WTC11 (cell line): ENCODE data around the gene MAP1B. TPM values are rescaled to one million over a fixed set of nuclear protein-coding genes. Genes with fewer than 3 reads are reported as not detected.

Experiments used
- ATAC-seq: fragments of 200-7000 bp; cut with Tn5 transposase; 2 replicates; pipeline ENCODE4 v1.10.0; 2021; ENCODE audit warnings: mild to moderate bottlenecking, moderate library complexity
- CTCF ChIA-PET: fragments of 300-600 bp; sonication (Branson Sonifier 250); formaldehyde crosslinking; loops from one replicate; lab custom pipeline; 2021; ENCODE audit warnings: antibody characterized with exemption; lab: Charles Lee
- POLR2A ChIA-PET: fragments of 350-600 bp; sonication (Branson Sonifier 250); formaldehyde crosslinking; loops from one replicate; lab custom pipeline; 2021; ENCODE audit warnings: antibody characterized with exemption; lab: Charles Lee
- DNase-seq: peaks from one replicate; pipeline ENCODE4 v3.0.0; 2021; ENCODE audit warnings: low spot score
- H3K27ac Mint-ChIP-seq: 2 replicates; pipeline ENCODE4 v1.8.0; 2021; ENCODE audit warnings: mixed read lengths
- H3K27me3 Mint-ChIP-seq: 2 replicates; pipeline ENCODE4 v1.8.0; 2021; ENCODE audit warnings: low read depth, mild to moderate bottlenecking, moderate library complexity, mixed read lengths
- H3K36me3 Mint-ChIP-seq: 2 replicates; pipeline ENCODE4 v1.8.0; 2021; ENCODE audit warnings: mixed read lengths
- H3K4me1 Mint-ChIP-seq: 2 replicates; pipeline ENCODE4 v1.8.0; 2022; ENCODE audit warnings: mixed read lengths
- H3K4me3 Mint-ChIP-seq: 2 replicates; pipeline ENCODE4 v1.8.0; 2021; ENCODE audit warnings: mild to moderate bottlenecking, moderate library complexity, mixed read lengths
- H3K9me3 Mint-ChIP-seq: 2 replicates; pipeline ENCODE4 v1.8.0; 2021; ENCODE audit warnings: mixed read lengths
- ATF1 ChIP-seq: sonication (generic); formaldehyde crosslinking; IDR thresholded peaks from 2 replicates; pipeline ENCODE4 v1.8.1; 2023; ENCODE audit warnings: mild to moderate bottlenecking, moderate library complexity, missing genetic modification reagents
- FOXJ3 ChIP-seq: sonication (generic); formaldehyde crosslinking; IDR thresholded peaks from 2 replicates; pipeline ENCODE4 v1.9.0; 2021; ENCODE audit warnings: missing genetic modification reagents, mild to moderate bottlenecking, borderline replicate concordance
- IRF2 ChIP-seq: sonication (generic); formaldehyde crosslinking; IDR thresholded peaks from 2 replicates; pipeline ENCODE4 v1.8.0; 2022; ENCODE audit warnings: low read depth, missing genetic modification reagents, borderline replicate concordance
- MXD4 ChIP-seq: fragments of 250-450 bp; sonication (Bioruptor Pico); IDR thresholded peaks from 2 replicates; pipeline ENCODE4 v1.8.0; 2021; ENCODE audit warnings: mild to moderate bottlenecking, moderate library complexity, borderline replicate concordance
- RORB ChIP-seq: fragments of 250-450 bp; sonication (Bioruptor Pico); IDR thresholded peaks from 2 replicates; pipeline ENCODE4 v1.9.0; 2021; ENCODE audit warnings: mild to moderate bottlenecking
- SMAD3 ChIP-seq: sonication (generic); formaldehyde crosslinking; IDR thresholded peaks from 2 replicates; pipeline ENCODE4 v1.8.0; 2022; ENCODE audit warnings: missing genetic modification reagents, mild to moderate bottlenecking, borderline replicate concordance
- SP1 ChIP-seq: sonication (generic); formaldehyde crosslinking; conservative IDR thresholded peaks from 2 replicates; pipeline ENCODE4 v1.8.1; 2022; ENCODE audit warnings: missing genetic modification reagents
- TEAD4 ChIP-seq: sonication (generic); formaldehyde crosslinking; IDR thresholded peaks from 2 replicates; pipeline ENCODE4 v1.8.0; 2022; ENCODE audit warnings: mild to moderate bottlenecking, missing genetic modification reagents
- TP53 ChIP-seq: sonication (generic); formaldehyde crosslinking; IDR thresholded peaks from 2 replicates; pipeline ENCODE4 v1.8.1; 2023; ENCODE audit warnings: mild to moderate bottlenecking, missing genetic modification reagents
- ZNF232 ChIP-seq: sonication (generic); formaldehyde crosslinking; IDR thresholded peaks from 2 replicates; pipeline ENCODE4 v1.8.0; 2022; ENCODE audit warnings: mild to moderate bottlenecking, missing genetic modification reagents
- total RNA-seq: library from RNA; stranded (reverse); gene quantifications from 3 replicates; pipeline ENCODE4 v1.2.3, GENCODE V29; 2021
- TF ChIP-seq, protein P1 (sequence below): sonication (generic); formaldehyde crosslinking; IDR thresholded peaks from 2 replicates; pipeline ENCODE4 v1.8.0; 2023; ENCODE audit warnings: missing genetic modification reagents
- TF ChIP-seq, protein P2 (sequence below): sonication (generic); formaldehyde crosslinking; IDR thresholded peaks from 2 replicates; pipeline ENCODE4 v1.8.1; 2023; ENCODE audit warnings: mild to moderate bottlenecking, moderate library complexity, missing genetic modification reagents
- TF ChIP-seq, protein P3 (sequence below): sonication (generic); formaldehyde crosslinking; IDR thresholded peaks from 2 replicates; pipeline ENCODE4 v1.8.0; 2023; ENCODE audit warnings: mild to moderate bottlenecking, missing genetic modification reagents
- TF ChIP-seq, protein P4 (sequence below): fragments of 250-450 bp; sonication (Bioruptor Pico); IDR thresholded peaks from 2 replicates; pipeline ENCODE4 v1.9.0; 2021; ENCODE audit warnings: mild to moderate bottlenecking
- TF ChIP-seq, protein P5 (sequence below): fragments of 250-450 bp; sonication (Bioruptor Pico); IDR thresholded peaks from 2 replicates; pipeline ENCODE4 v2.1.2; 2022; ENCODE audit warnings: mild to moderate bottlenecking, moderate library complexity
- TF ChIP-seq, protein P6 (sequence below): sonication (generic); formaldehyde crosslinking; IDR thresholded peaks from 2 replicates; pipeline ENCODE4 v1.8.0; 2022; ENCODE audit warnings: mild to moderate bottlenecking, missing genetic modification reagents
- TF ChIP-seq, protein P7 (sequence below): sonication (generic); formaldehyde crosslinking; IDR thresholded peaks from 2 replicates; pipeline ENCODE4 v1.8.1; 2022; ENCODE audit warnings: mild to moderate bottlenecking, moderate library complexity, missing genetic modification reagents
- TF ChIP-seq, protein P8 (sequence below): sonication (generic); formaldehyde crosslinking; IDR thresholded peaks from 2 replicates; pipeline ENCODE4 v1.8.1; 2022; ENCODE audit warnings: mild to moderate bottlenecking, missing genetic modification reagents, moderate library complexity, borderline replicate concordance
- TF ChIP-seq, protein P9 (sequence below): sonication (generic); formaldehyde crosslinking; IDR thresholded peaks from 2 replicates; pipeline ENCODE4 v1.8.0; 2022; ENCODE audit warnings: missing genetic modification reagents

The MAP1B gene
- total RNA-seq, 1 experiment from 2014 or later, result 95.0 TPM

DNA sequence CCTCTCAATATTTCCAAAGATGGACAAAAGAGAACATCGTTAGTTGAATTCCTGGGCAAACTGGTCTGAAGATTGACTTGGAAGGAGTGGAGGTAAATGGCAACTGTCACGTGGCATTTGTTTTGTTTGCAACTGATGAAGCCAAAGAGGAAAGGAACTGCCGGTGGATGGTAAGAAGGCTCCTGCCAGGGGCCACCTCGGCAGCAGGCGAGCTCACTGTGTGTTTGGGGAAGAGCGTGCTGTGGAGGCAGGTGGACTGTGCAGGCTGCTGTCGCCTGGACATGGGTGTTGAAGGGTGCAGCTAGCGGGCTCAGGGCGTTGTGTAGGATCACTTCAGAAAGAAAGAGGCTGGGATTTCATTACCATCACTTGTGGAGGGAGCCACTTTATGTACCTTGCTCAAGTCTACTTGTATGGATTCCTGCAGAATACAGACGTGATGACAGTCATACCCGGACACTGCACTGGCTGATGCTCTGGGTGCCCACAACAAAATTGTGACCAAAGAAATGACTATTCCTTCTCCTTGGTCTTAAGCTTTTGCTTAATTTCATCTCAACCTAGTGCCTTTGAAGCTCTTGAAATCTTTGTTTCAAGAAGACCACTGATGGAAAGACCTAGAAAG lies 72.7 kb downstream of the MAP1B start:
- Mint-ChIP-seq H3K9me3 (no peaks in the 10 kb centered on the region), H3K36me3 (peaks cover 11% of the 10 kb centered on the region; the same call in 1 of the 2 replicates), H3K4me1 (peaks cover 35% of the 10 kb centered on the region), H3K4me3 (no peak overlapping the region), H3K27me3 (no peaks in the 10 kb centered on the region; the same call in 1 of the 2 replicates), H3K27ac (peak overlapping the region; percentile 54)
- ChIA-PET CTCF (interaction anchor here (0.7 kb wide), 1 partner anchor 90 kb away, joined by 3 read pairs; no protein-coding TSS in a partner anchor), POLR2A (no interaction called here)
- DNase-seq (no peak), ATAC-seq (no peak)
- TF ChIP-seq TP53 (CRISPR knock-in tag), result no peak
- no peak for TF ChIP-seq ATF1
- TF ChIP-seq, protein P1, sequence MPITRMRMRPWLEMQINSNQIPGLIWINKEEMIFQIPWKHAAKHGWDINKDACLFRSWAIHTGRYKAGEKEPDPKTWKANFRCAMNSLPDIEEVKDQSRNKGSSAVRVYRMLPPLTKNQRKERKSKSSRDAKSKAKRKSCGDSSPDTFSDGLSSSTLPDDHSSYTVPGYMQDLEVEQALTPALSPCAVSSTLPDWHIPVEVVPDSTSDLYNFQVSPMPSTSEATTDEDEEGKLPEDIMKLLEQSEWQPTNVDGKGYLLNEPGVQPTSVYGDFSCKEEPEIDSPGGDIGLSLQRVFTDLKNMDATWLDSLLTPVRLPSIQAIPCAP (CRISPR knock-in tag), result no peak
- TF ChIP-seq, protein P2, sequence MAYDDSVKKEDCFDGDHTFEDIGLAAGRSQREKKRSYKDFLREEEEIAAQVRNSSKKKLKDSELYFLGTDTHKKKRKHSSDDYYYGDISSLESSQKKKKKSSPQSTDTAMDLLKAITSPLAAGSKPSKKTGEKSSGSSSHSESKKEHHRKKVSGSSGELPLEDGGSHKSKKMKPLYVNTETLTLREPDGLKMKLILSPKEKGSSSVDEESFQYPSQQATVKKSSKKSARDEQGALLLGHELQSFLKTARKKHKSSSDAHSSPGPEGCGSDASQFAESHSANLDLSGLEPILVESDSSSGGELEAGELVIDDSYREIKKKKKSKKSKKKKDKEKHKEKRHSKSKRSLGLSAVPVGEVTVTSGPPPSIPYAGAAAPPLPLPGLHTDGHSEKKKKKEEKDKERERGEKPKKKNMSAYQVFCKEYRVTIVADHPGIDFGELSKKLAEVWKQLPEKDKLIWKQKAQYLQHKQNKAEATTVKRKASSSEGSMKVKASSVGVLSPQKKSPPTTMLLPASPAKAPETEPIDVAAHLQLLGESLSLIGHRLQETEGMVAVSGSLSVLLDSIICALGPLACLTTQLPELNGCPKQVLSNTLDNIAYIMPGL (CRISPR knock-in tag), result no peak
- no peak for TF ChIP-seq MXD4 (CRISPR knock-in tag)
- TF ChIP-seq, protein P3, sequence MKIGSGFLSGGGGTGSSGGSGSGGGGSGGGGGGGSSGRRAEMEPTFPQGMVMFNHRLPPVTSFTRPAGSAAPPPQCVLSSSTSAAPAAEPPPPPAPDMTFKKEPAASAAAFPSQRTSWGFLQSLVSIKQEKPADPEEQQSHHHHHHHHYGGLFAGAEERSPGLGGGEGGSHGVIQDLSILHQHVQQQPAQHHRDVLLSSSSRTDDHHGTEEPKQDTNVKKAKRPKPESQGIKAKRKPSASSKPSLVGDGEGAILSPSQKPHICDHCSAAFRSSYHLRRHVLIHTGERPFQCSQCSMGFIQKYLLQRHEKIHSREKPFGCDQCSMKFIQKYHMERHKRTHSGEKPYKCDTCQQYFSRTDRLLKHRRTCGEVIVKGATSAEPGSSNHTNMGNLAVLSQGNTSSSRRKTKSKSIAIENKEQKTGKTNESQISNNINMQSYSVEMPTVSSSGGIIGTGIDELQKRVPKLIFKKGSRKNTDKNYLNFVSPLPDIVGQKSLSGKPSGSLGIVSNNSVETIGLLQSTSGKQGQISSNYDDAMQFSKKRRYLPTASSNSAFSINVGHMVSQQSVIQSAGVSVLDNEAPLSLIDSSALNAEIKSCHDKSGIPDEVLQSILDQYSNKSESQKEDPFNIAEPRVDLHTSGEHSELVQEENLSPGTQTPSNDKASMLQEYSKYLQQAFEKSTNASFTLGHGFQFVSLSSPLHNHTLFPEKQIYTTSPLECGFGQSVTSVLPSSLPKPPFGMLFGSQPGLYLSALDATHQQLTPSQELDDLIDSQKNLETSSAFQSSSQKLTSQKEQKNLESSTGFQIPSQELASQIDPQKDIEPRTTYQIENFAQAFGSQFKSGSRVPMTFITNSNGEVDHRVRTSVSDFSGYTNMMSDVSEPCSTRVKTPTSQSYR, result no peak
- no peak for TF ChIP-seq ZNF232 (CRISPR knock-in tag)
- TF ChIP-seq IRF2, result no peak
- no peak for TF ChIP-seq RORB (CRISPR knock-in tag)
- no peak for TF ChIP-seq TEAD4 (CRISPR knock-in tag)
- TF ChIP-seq, protein P4, sequence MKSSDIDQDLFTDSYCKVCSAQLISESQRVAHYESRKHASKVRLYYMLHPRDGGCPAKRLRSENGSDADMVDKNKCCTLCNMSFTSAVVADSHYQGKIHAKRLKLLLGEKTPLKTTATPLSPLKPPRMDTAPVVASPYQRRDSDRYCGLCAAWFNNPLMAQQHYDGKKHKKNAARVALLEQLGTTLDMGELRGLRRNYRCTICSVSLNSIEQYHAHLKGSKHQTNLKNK (CRISPR knock-in tag), result no peak
- TF ChIP-seq, protein P5, sequence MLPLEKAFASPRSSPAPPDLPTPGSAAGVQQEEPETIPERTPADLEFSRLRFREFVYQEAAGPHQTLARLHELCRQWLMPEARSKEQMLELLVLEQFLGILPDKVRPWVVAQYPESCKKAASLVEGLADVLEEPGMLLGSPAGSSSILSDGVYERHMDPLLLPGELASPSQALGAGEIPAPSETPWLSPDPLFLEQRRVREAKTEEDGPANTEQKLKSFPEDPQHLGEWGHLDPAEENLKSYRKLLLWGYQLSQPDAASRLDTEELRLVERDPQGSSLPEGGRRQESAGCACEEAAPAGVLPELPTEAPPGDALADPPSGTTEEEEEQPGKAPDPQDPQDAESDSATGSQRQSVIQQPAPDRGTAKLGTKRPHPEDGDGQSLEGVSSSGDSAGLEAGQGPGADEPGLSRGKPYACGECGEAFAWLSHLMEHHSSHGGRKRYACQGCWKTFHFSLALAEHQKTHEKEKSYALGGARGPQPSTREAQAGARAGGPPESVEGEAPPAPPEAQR (CRISPR knock-in tag), result no peak
- no peak for TF ChIP-seq SP1
- TF ChIP-seq SMAD3 (CRISPR knock-in tag), result no peak
- TF ChIP-seq, protein P6, sequence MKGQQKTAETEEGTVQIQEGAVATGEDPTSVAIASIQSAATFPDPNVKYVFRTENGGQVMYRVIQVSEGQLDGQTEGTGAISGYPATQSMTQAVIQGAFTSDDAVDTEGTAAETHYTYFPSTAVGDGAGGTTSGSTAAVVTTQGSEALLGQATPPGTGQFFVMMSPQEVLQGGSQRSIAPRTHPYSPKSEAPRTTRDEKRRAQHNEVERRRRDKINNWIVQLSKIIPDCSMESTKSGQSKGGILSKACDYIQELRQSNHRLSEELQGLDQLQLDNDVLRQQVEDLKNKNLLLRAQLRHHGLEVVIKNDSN (CRISPR knock-in tag), result no peak
- TF ChIP-seq, protein P7, sequence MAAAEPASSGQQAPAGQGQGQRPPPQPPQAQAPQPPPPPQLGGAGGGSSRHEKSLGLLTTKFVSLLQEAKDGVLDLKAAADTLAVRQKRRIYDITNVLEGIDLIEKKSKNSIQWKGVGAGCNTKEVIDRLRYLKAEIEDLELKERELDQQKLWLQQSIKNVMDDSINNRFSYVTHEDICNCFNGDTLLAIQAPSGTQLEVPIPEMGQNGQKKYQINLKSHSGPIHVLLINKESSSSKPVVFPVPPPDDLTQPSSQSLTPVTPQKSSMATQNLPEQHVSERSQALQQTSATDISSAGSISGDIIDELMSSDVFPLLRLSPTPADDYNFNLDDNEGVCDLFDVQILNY (CRISPR knock-in tag), result no peak
- TF ChIP-seq, protein P8, sequence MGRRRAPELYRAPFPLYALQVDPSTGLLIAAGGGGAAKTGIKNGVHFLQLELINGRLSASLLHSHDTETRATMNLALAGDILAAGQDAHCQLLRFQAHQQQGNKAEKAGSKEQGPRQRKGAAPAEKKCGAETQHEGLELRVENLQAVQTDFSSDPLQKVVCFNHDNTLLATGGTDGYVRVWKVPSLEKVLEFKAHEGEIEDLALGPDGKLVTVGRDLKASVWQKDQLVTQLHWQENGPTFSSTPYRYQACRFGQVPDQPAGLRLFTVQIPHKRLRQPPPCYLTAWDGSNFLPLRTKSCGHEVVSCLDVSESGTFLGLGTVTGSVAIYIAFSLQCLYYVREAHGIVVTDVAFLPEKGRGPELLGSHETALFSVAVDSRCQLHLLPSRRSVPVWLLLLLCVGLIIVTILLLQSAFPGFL (CRISPR knock-in tag), result no peak
- no peak for TF ChIP-seq FOXJ3 (CRISPR knock-in tag)
- TF ChIP-seq, protein P9, sequence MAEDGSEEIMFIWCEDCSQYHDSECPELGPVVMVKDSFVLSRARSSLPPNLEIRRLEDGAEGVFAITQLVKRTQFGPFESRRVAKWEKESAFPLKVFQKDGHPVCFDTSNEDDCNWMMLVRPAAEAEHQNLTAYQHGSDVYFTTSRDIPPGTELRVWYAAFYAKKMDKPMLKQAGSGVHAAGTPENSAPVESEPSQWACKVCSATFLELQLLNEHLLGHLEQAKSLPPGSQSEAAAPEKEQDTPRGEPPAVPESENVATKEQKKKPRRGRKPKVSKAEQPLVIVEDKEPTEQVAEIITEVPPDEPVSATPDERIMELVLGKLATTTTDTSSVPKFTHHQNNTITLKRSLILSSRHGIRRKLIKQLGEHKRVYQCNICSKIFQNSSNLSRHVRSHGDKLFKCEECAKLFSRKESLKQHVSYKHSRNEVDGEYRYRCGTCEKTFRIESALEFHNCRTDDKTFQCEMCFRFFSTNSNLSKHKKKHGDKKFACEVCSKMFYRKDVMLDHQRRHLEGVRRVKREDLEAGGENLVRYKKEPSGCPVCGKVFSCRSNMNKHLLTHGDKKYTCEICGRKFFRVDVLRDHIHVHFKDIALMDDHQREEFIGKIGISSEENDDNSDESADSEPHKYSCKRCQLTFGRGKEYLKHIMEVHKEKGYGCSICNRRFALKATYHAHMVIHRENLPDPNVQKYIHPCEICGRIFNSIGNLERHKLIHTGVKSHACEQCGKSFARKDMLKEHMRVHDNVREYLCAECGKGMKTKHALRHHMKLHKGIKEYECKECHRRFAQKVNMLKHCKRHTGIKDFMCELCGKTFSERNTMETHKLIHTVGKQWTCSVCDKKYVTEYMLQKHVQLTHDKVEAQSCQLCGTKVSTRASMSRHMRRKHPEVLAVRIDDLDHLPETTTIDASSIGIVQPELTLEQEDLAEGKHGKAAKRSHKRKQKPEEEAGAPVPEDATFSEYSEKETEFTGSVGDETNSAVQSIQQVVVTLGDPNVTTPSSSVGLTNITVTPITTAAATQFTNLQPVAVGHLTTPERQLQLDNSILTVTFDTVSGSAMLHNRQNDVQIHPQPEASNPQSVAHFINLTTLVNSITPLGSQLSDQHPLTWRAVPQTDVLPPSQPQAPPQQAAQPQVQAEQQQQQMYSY (CRISPR knock-in tag), result no peak
